PC-3 (cell line): ENCODE data around the gene ZNF628.

Experiments used
- EZH2phosphoT487 ChIP-seq: fragments of 300-600 bp; sonication (generic); IDR thresholded peaks from 2 replicates; pipeline ENCODE4 v1.6.1; 2018; ENCODE audit warnings: mild to moderate bottlenecking, antibody characterized with exemption, low read length, borderline replicate concordance
- TF ChIP-seq, protein P1 (sequence below): fragments of 300-600 bp; sonication (generic); conservative IDR thresholded peaks from 2 replicates; pipeline ENCODE4 v1.5.1; 2017; ENCODE audit warnings: antibody characterized with exemption, low read depth, mild to moderate bottlenecking, low read length

DNA sequence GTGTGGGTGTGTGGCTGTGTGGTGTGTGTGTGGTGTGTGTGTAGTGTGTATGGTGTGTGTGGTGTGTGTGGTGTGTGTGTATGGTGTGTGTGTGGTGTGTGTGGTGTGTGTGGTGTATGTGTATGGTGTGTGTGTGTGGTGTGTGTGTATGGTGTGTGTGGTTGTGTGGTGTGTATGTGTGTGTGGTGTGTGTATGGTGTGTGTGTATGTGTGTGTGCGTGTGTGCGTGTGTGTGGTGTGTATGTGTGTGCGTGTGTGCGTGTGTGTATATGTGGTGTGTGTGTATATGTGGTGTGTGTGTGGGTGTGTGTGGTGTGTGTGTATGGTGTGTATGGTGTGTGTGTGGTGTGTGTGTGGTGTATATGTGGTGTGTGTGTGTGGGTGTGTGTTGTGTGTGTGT, 41.4 kb upstream of the ZNF628 start:
- TF ChIP-seq, protein P1, sequence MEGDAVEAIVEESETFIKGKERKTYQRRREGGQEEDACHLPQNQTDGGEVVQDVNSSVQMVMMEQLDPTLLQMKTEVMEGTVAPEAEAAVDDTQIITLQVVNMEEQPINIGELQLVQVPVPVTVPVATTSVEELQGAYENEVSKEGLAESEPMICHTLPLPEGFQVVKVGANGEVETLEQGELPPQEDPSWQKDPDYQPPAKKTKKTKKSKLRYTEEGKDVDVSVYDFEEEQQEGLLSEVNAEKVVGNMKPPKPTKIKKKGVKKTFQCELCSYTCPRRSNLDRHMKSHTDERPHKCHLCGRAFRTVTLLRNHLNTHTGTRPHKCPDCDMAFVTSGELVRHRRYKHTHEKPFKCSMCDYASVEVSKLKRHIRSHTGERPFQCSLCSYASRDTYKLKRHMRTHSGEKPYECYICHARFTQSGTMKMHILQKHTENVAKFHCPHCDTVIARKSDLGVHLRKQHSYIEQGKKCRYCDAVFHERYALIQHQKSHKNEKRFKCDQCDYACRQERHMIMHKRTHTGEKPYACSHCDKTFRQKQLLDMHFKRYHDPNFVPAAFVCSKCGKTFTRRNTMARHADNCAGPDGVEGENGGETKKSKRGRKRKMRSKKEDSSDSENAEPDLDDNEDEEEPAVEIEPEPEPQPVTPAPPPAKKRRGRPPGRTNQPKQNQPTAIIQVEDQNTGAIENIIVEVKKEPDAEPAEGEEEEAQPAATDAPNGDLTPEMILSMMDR, result no peak
- no peak for TF ChIP-seq EZH2phosphoT487
